ENCODE data around the gene FAM8A1. TPM values are rescaled to one million over a fixed set of nuclear protein-coding genes. Genes with fewer than 3 reads are reported as not detected.

Gene FAM8A1
- total RNA-seq, 8 experiments from 2014 or later: 13.7 to 55.7 (median 27.4) TPM

GRCh38 chr6:17612048-17612447 is 11.9 kb downstream of the FAM8A1 start:
- 70 to 100% (median 91%) methylated on average over 1 to 4 of the region's 4 CpGs for WGBS, 10 experiments
- Histone ChIP-seq H3K27ac (no peak overlapping the region), H3K4me3 (no peak overlapping the region), H3K4me1 (replicated peaks in 1 of 2) (no peaks in the 10 kb centered on the region)
- ATAC-seq (replicated peaks in 6 of 8): no peak
- in situ Hi-C loops (cut with MboI; ENCODE audit: low pct_unique_long_range_greater_than_20kb in 2 of 9, low sequenced_read_pairs in 9 of 9, unreplicated experiment in 9 of 9): no loop called here

DNA sequence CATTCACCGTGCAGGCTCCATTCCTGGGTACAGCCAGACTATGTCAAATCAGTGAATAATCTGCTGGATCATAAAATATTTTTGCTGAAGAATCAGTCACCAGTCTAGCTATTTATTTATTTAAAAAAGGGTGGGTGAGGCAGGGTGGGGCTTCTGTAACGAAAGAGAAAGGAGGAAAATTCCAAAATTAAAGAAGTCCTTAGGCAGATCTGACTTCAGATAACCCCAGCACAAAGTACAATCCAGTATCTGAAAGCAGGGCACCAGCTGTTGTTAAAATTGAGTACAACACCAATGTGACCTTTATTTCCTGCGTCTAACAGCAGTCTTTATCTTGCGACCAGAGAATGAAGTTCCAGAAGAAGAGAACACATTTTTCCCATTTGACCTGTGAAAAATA is 15.7 kb downstream of the FAM8A1 start:
- H3K27ac ChIP-seq: no peak overlapping the region
- H3K4me3 ChIP-seq: no peak overlapping the region
- in situ Hi-C loops (cut with MboI; ENCODE audit: low pct_unique_long_range_greater_than_20kb in 2 of 9, low sequenced_read_pairs in 9 of 9, unreplicated experiment in 9 of 9): no loop called here
- H3K4me1 ChIP-seq (replicated peaks in 1 of 2): no peaks in the 10 kb centered on the region
- peak in 2 of 8 experiments; percentile 16 to 65 for ATAC-seq (replicated peaks in 6 of 8)
- 33 to 100% (median 87%) methylated on average over 1 to 4 of the region's 4 CpGs; no CpG with 5 or more reads in 2 of the 10 experiments for WGBS, 10 experiments

DNA sequence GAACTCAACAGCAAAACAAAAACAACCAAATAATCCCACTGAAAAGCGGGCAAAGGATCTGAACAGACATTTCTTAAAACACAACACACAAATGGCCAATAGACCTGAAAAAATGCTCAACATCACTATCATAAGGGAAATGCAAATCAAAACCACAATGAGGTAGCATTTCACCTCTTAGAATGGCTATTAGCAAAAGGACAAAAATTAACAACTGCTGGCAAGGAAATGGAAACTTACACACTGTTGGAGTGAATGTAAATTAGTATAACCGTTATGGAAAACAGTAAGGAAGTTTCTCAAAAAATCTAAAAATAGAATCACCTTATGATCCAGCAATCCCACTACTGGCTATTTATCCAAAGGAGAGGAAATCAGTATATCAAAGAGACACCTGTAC is 20.9 kb downstream of the FAM8A1 start:
- ATAC-seq (replicated peaks in 6 of 8): peak in 2 of 8 experiments; percentile 33 to 55

DNA sequence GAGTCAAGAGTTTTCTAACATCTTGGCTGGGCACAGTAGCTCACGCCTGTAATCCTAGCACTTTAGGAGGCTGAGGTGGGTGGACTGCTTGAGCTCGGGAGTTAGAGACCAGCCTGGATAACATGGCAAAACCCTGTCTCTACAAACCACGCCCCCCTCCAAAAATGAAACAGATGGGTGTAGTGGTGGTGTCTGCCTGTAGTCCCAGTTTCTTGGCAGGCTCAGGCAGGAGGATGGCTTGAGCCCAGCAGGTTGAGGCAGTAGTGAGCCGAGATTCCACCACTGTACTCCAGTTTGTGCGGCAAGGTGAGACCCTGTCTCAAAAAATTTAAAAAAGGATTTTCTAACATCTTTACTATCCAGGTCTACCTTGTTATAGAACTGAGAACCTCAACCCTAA is 22.0 kb downstream of the FAM8A1 start:
- H3K27ac ChIP-seq: no peak overlapping the region
- H3K4me1 ChIP-seq (replicated peaks in 1 of 2): no peaks in the 10 kb centered on the region
- no peak overlapping the region for H3K4me3 ChIP-seq
- ATAC-seq (replicated peaks in 6 of 8): peak in 3 of 8 experiments; percentile 25 to 49 (median 41)
- 40 to 100% (median 93%) methylated on average over 1 to 5 of the region's 5 CpGs; no CpG with 5 or more reads in 1 of the 10 experiments for WGBS, 10 experiments
- in situ Hi-C loops (cut with MboI; ENCODE audit: low pct_unique_long_range_greater_than_20kb in 2 of 9, low sequenced_read_pairs in 9 of 9, unreplicated experiment in 9 of 9): no loop called here

More for the DNA sequence above, 20.9 kb downstream of the FAM8A1 start:
- 50 to 100% (median 90%) methylated on average over 1 to 2 of the region's 2 CpGs; no CpG with 5 or more reads in 1 of the 10 experiments for WGBS, 10 experiments
- Histone ChIP-seq H3K4me3 (no peak overlapping the region), H3K27ac (no peak overlapping the region), H3K4me1 (replicated peaks in 1 of 2) (no peaks in the 10 kb centered on the region)
- in situ Hi-C loops (cut with MboI; ENCODE audit: low pct_unique_long_range_greater_than_20kb in 2 of 9, low sequenced_read_pairs in 9 of 9, unreplicated experiment in 9 of 9): no loop called here

DNA sequence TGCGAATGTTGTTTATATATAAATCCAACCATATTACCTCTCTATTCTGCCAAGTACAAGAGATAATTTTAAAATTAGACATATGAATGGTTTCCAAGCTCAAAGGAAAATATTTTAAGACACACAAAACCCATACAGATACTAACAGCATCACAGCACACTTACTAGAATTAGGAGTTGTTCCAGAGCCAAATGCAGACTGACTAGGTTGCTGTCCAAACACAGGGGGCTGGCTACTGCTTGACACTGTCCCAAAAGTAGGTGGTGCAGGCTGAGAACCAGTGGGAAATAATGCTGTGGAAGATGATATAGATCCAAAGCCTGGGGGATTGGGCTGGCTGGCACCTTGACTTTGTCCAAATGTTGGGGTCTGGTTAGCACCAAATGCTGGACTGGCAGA is 24.3 kb downstream of the FAM8A1 start:
- Histone ChIP-seq H3K4me3 (no peak overlapping the region), H3K4me1 (replicated peaks in 1 of 2) (no peaks in the 10 kb centered on the region), H3K27ac (no peak overlapping the region)
- in situ Hi-C loops (cut with MboI; ENCODE audit: low pct_unique_long_range_greater_than_20kb in 2 of 9, low sequenced_read_pairs in 9 of 9, unreplicated experiment in 9 of 9): no loop called here
- no peak for ATAC-seq (replicated peaks in 6 of 8)
- 63 to 100% (median 100%) methylated on average over 1 of the region's 1 CpG; no CpG with 5 or more reads in 1 of the 10 experiments for WGBS, 10 experiments

- no peak for ATAC-seq (replicated peaks in 6 of 8)
- no peak overlapping the region for H3K27ac ChIP-seq
- in situ Hi-C loops (cut with MboI; ENCODE audit: low pct_unique_long_range_greater_than_20kb in 2 of 9, low sequenced_read_pairs in 9 of 9, unreplicated experiment in 9 of 9): no loop called here
- no peaks in the 10 kb centered on the region for H3K4me1 ChIP-seq (replicated peaks in 1 of 2)
- WGBS, 10 experiments: 14 to 100% (median 67%) methylated on average over 1 of the region's 1 CpG; no CpG with 5 or more reads in 4 of the 10 experiments
- no peak overlapping the region for H3K4me3 ChIP-seq
Measured at GRCh38 chr6:17628873-17629272, 28.8 kb downstream of the FAM8A1 start.

- in situ Hi-C loops (cut with MboI; ENCODE audit: low pct_unique_long_range_greater_than_20kb in 2 of 9, low sequenced_read_pairs in 9 of 9, unreplicated experiment in 9 of 9): no loop called here
- Histone ChIP-seq H3K4me1 (replicated peaks in 1 of 2) (no peaks in the 10 kb centered on the region), H3K27ac (no peak overlapping the region), H3K4me3 (no peak overlapping the region)
- no peak for ATAC-seq (replicated peaks in 6 of 8)
- 64 to 97% (median 88%) methylated on average over 2 to 8 of the region's 8 CpGs for WGBS, 10 experiments
Measured at GRCh38 chr6:17629824-17630510, 29.9 kb downstream of the FAM8A1 start.

DNA sequence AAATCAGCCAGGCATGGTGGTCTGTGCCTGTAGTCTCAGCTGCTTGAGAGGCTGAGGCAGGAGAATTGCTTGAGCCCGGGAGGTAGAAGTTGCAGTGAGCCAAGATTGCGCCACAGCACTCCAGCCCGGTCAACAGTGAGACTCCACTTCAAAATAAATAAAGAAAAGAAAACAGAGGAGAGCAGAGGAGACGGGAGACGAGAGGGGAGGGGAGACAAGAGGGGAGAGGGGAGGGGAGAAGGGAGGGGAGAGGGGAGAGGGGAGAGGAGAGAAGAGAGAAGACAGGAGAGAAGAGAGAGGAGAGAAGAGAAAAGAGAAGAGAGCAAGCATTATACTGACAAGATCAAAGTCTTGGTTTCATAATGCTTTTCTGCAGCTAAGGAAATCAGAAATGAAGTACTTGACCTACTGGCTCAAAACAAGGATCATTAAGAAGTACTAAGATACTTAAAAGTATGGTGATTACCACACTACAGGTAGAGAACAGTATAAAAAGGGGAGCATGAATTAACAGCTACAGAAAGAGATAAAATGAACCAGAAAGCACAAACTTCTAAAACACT is 30.5 kb downstream of the FAM8A1 start:
- Histone ChIP-seq H3K27ac (no peak overlapping the region), H3K4me3 (no peak overlapping the region), H3K4me1 (replicated peaks in 1 of 2) (no peaks in the 10 kb centered on the region)
- ATAC-seq (replicated peaks in 6 of 8): no peak
- 100% methylated on average over 1 of the region's 5 CpGs; no CpG with 5 or more reads in 8 of the 10 experiments for WGBS, 10 experiments
- in situ Hi-C loops (cut with MboI; ENCODE audit: low pct_unique_long_range_greater_than_20kb in 2 of 9, low sequenced_read_pairs in 9 of 9, unreplicated experiment in 9 of 9): no loop called here

- no peak for ATAC-seq (replicated peaks in 6 of 8)
- Histone ChIP-seq H3K27ac (no peak overlapping the region), H3K4me1 (replicated peaks in 1 of 2) (no peaks in the 10 kb centered on the region), H3K4me3 (no peak overlapping the region)
- in situ Hi-C loops (cut with MboI; ENCODE audit: low pct_unique_long_range_greater_than_20kb in 2 of 9, low sequenced_read_pairs in 9 of 9, unreplicated experiment in 9 of 9): no loop called here
- 86 to 100% (median 100%) methylated on average over 1 of the region's 1 CpG; no CpG with 5 or more reads in 3 of the 10 experiments for WGBS, 10 experiments
Measured at GRCh38 chr6:17632934-17633333, 32.8 kb downstream of the FAM8A1 start.

GRCh38 chr6:17633465-17634188 is 33.5 kb downstream of the FAM8A1 start:
- in situ Hi-C loops (cut with MboI; ENCODE audit: low pct_unique_long_range_greater_than_20kb in 2 of 9, low sequenced_read_pairs in 9 of 9, unreplicated experiment in 9 of 9): no loop called here
- Histone ChIP-seq H3K4me3 (no peak overlapping the region), H3K27ac (no peak overlapping the region), H3K4me1 (replicated peaks in 1 of 2) (no peaks in the 10 kb centered on the region)
- WGBS, 10 experiments: 50 to 100% (median 100%) methylated on average over 1 to 2 of the region's 2 CpGs; no CpG with 5 or more reads in 1 of the 10 experiments
- no peak for ATAC-seq (replicated peaks in 6 of 8)

DNA sequence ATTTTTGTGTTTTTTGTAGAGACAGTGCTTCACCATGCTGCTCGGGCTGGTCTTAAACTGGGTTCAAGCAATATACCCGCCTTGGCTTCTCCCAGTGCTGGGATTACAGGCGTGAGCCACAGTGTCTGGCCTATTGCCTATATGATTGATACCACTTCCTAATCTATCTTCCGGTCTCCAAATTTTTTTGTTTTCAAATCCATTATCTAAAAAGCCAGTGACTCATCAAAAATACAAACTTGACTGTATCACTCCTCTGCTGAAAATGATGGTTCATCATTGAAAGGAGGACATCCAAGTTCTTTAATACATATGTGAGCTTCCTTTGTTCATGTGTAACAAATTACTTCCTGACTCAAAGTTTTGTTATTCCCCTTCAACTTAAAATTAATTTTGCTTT is 35.5 kb downstream of the FAM8A1 start:
- no peak for ATAC-seq (replicated peaks in 6 of 8)
- H3K27ac ChIP-seq: no peak overlapping the region
- H3K4me1 ChIP-seq (replicated peaks in 1 of 2): no peaks in the 10 kb centered on the region
- H3K4me3 ChIP-seq: no peak overlapping the region
- in situ Hi-C loops (cut with MboI; ENCODE audit: low pct_unique_long_range_greater_than_20kb in 2 of 9, low sequenced_read_pairs in 9 of 9, unreplicated experiment in 9 of 9): no loop called here
- 79 to 100% (median 96%) methylated on average over 2 to 4 of the region's 4 CpGs; no CpG with 5 or more reads in 3 of the 10 experiments for WGBS, 10 experiments

DNA sequence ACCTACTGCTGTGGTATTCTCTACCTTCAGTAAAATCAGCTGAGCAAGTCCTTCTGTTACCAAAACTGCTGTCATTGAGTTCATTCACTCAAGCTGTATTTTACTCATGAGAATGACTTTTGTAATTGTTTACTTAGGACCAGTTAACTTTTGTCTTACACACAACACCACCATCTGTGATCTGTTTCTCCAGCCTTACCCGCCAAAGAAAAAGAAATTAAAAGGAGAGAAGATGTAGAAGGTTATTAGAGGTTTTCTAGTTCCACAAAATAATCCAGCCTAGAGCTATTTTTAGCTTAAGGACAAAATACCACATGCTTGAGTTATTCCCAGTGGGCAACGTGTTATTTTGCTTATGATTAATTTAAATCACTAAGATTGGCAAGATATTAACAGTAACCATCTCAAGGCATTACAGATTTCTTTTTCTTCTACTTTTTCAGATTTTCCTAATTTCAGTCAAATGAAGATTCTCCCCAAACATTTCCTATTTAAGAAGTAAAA is 38.2 kb downstream of the FAM8A1 start:
- in situ Hi-C loops (cut with MboI; ENCODE audit: low pct_unique_long_range_greater_than_20kb in 2 of 9, low sequenced_read_pairs in 9 of 9, unreplicated experiment in 9 of 9): no loop called here
- H3K27ac ChIP-seq: no peak overlapping the region
- H3K4me3 ChIP-seq: no peak overlapping the region
- ATAC-seq (replicated peaks in 6 of 8): no peak
- no peaks in the 10 kb centered on the region for H3K4me1 ChIP-seq (replicated peaks in 1 of 2)
- 0 to 100% (median 86%) methylated on average over 1 to 2 of the region's 2 CpGs; no CpG with 5 or more reads in 1 of the 10 experiments for WGBS, 10 experiments

DNA sequence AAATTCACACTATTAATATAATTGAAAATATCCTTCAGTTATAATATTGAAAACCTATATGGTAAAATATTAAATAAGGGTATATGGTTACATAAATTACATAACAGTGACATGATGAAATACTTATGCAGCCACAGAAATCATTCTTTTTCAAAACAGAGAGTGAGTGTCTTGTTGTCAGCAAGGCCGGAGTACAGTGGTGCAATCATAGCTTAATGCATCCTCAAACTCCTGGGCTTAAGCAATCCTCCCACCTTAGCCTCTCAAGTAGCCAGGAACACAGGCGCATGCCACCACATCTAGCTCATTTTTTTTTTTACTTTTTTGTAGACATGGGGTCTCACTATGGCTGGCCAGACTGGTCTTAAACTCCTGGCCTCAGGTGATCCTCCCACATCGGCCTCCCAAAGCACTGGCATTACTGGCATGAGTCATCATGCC is 40.4 kb downstream of the FAM8A1 start:
- in situ Hi-C loops (cut with MboI; ENCODE audit: low pct_unique_long_range_greater_than_20kb in 2 of 9, low sequenced_read_pairs in 9 of 9, unreplicated experiment in 9 of 9): no loop called here
- ATAC-seq (replicated peaks in 6 of 8): no peak
- Histone ChIP-seq H3K4me3 (no peak overlapping the region), H3K4me1 (replicated peaks in 1 of 2) (no peaks in the 10 kb centered on the region), H3K27ac (no peak overlapping the region)
- 86 to 100% (median 100%) methylated on average over 1 to 3 of the region's 3 CpGs; no CpG with 5 or more reads in 4 of the 10 experiments for WGBS, 10 experiments

Measured in motor neuron (in vitro differentiated cells).